Progenitor cell of endocrine pancreas (in vitro differentiated cells): ENCODE measurements around the gene CCDC90B. TPM values are rescaled to one million over a fixed set of nuclear protein-coding genes. Genes with fewer than 3 reads are reported as not detected.
"Not testable (repeated sequence)": the region's sequence is repeated elsewhere in the genome, so short reads cannot be mapped to it uniquely, and the experiment has no call there.

Source experiments
- DNase-seq: peaks from one replicate; pipeline ENCODE4 v3.0.0; 2021; ENCODE audit warnings: low spot score; ENCODE audit not compliant: unreplicated experiment
- H3K27ac Mint-ChIP-seq: 2 replicates; pipeline ENCODE4 v1.8.0; 2021; ENCODE audit warnings: mild to moderate bottlenecking, moderate library complexity, mixed read lengths
- H3K27me3 Mint-ChIP-seq: 2 replicates; pipeline ENCODE4 v1.8.0; 2021; ENCODE audit warnings: mixed read lengths
- H3K36me3 Mint-ChIP-seq: 2 replicates; pipeline ENCODE4 v1.8.0; 2022; ENCODE audit warnings: mixed read lengths; ENCODE audit not compliant: insufficient read depth
- H3K4me1 Mint-ChIP-seq: 2 replicates; pipeline ENCODE4 v1.8.0; 2021; ENCODE audit warnings: low read depth, mixed read lengths
- H3K4me3 Mint-ChIP-seq: 2 replicates; pipeline ENCODE4 v1.8.0; 2021; ENCODE audit warnings: low read depth, mild to moderate bottlenecking, moderate library complexity, mixed read lengths
- H3K9me3 Mint-ChIP-seq: 2 replicates; pipeline ENCODE4 v1.8.0; 2021; ENCODE audit warnings: low read depth, mixed read lengths
- CTCF ChIP-seq: fragments of 200-600 bp; sonication (generic); IDR thresholded peaks from one replicate; pipeline ENCODE4 v1.5.0; 2021; ENCODE audit warnings: antibody characterized with exemption, mild to moderate bottlenecking; ENCODE audit not compliant: unreplicated experiment
- total RNA-seq: library from RNA; stranded (reverse); gene quantifications from 2 replicates; pipeline ENCODE4 v1.2.1, GENCODE V29; 2021

CCDC90B gene
- total RNA-seq, 1 donor from 2014 or later: 47.0 TPM

- Mint-ChIP-seq H3K9me3 (no peaks in the 10 kb centered on the region), H3K27me3 (peaks cover 22% of the 10 kb centered on the region)
- no peak for DNase-seq
Observed at GRCh38 chr11:83310718-83311117, 24.6 kb upstream of the CCDC90B start.

GRCh38 chr11:83308536-83308935, 22.4 kb upstream of the CCDC90B start:
- not testable (repeated sequence) for H3K36me3 Mint-ChIP-seq, DNase-seq, H3K9me3 Mint-ChIP-seq, H3K27ac Mint-ChIP-seq, H3K4me3 Mint-ChIP-seq, H3K4me1 Mint-ChIP-seq
- peaks cover 19% of the 10 kb centered on the region for H3K27me3 Mint-ChIP-seq

More at GRCh38 chr11:83310718-83311117, 24.6 kb upstream of the CCDC90B start:
- H3K4me3 Mint-ChIP-seq: no peak overlapping the region
- TF ChIP-seq CTCF: no peak
- no peaks in the 10 kb centered on the region for H3K36me3 Mint-ChIP-seq
- peaks cover 2% of the 10 kb centered on the region for H3K4me1 Mint-ChIP-seq
- no peak overlapping the region for H3K27ac Mint-ChIP-seq

- TF ChIP-seq CTCF: no peak
- H3K9me3 Mint-ChIP-seq: no peaks in the 10 kb centered on the region
- peaks cover 1% of the 10 kb centered on the region for H3K4me1 Mint-ChIP-seq
- no peaks in the 10 kb centered on the region for H3K36me3 Mint-ChIP-seq
- no peak for DNase-seq
- H3K4me3 Mint-ChIP-seq: no peak overlapping the region
- H3K27me3 Mint-ChIP-seq: peaks cover 11% of the 10 kb centered on the region
- no peak overlapping the region for H3K27ac Mint-ChIP-seq
Observed at GRCh38 chr11:83306200-83307080, 20.3 kb upstream of the CCDC90B start.

GRCh38 chr11:83303316-83303715, 17.1 kb upstream of the CCDC90B start:
- Mint-ChIP-seq H3K27me3 (peaks cover 16% of the 10 kb centered on the region), H3K4me3 (no peak overlapping the region), H3K27ac (no peak overlapping the region), H3K4me1 (no peaks in the 10 kb centered on the region), H3K9me3 (no peaks in the 10 kb centered on the region), H3K36me3 (no peaks in the 10 kb centered on the region)
- no peak for DNase-seq
- no peak for TF ChIP-seq CTCF

GRCh38 chr11:83302151-83302550, 16.0 kb upstream of the CCDC90B start:
- Mint-ChIP-seq H3K27me3 (peaks cover 14% of the 10 kb centered on the region), H3K36me3 (no peaks in the 10 kb centered on the region), H3K27ac (no peak overlapping the region), H3K9me3 (no peaks in the 10 kb centered on the region), H3K4me3 (no peak overlapping the region), H3K4me1 (no peaks in the 10 kb centered on the region)
- DNase-seq: no peak
- TF ChIP-seq CTCF: no peak

- no peaks in the 10 kb centered on the region for H3K4me1 Mint-ChIP-seq
- no peak for TF ChIP-seq CTCF
Observed at GRCh38 chr11:83299681-83300080, 13.5 kb upstream of the CCDC90B start.

More at GRCh38 chr11:83299681-83300080, 13.5 kb upstream of the CCDC90B start:
- Mint-ChIP-seq H3K4me3 (no peak overlapping the region), H3K9me3 (no peaks in the 10 kb centered on the region), H3K27me3 (peaks cover 20% of the 10 kb centered on the region), H3K27ac (no peak overlapping the region), H3K36me3 (no peaks in the 10 kb centered on the region)
- no peak for DNase-seq
